Naive B cell (primary cell): ENCODE data around the gene SMCO2. TPM values are rescaled to one million over a fixed set of nuclear protein-coding genes. Genes with fewer than 3 reads are reported as not detected.

Source experiments
- ATAC-seq, 2 donors: fragments of 150-1000 bp; cut with Tn5 transposase; 2 replicates each; pipeline ENCODE4 v1.10.0; 2021; ENCODE audit warnings: low read depth in 2 of 2, mild to moderate bottlenecking in 2 of 2, moderate library complexity in 2 of 2
- DNase-seq: peaks from one replicate; pipeline ENCODE4 v3.0.0; 2022
- H3K27ac Mint-ChIP-seq, 6 donors: one replicate each; pipeline ENCODE4 v1.8.0; 2020 to 2022; ENCODE audit warnings: mild to moderate bottlenecking in 6 of 6, mixed read lengths in 6 of 6, moderate library complexity in 5 of 6, inconsistent platforms in 2 of 6
- H3K27me3 Mint-ChIP-seq, 3 donors: one replicate each; pipeline ENCODE4 v1.8.0; 2021 to 2022; ENCODE audit warnings: mixed read lengths in 3 of 3, mild to moderate bottlenecking in 1 of 3
- H3K36me3 Mint-ChIP-seq, 2 donors: one replicate each; pipeline ENCODE4 v1.8.0; 2020 to 2022; ENCODE audit warnings: mixed read lengths in 2 of 2, inconsistent platforms in 1 of 2, mild to moderate bottlenecking in 1 of 2
- H3K4me1 Mint-ChIP-seq, 3 donors: one replicate each; pipeline ENCODE4 v1.8.0; 2020 to 2022; ENCODE audit warnings: mixed read lengths in 3 of 3, inconsistent platforms in 1 of 3, mild to moderate bottlenecking in 1 of 3, moderate library complexity in 1 of 3
- H3K4me3 Mint-ChIP-seq, 8 donors: one replicate each; pipeline ENCODE4 v1.8.0; 2020 to 2022; ENCODE audit warnings: mild to moderate bottlenecking in 8 of 8, mixed read lengths in 8 of 8, moderate library complexity in 8 of 8, inconsistent platforms in 2 of 8
- H3K9me3 Mint-ChIP-seq, 7 donors: one replicate each; pipeline ENCODE4 v1.8.0; 2020 to 2022; ENCODE audit warnings: mixed read lengths in 7 of 7, mild to moderate bottlenecking in 5 of 7, inconsistent platforms in 2 of 7, moderate library complexity in 1 of 7
- polyA plus RNA-seq, 6 donors: library from polyadenylated mRNA; unstranded; fragments of 300-500 nt; fragmentation: Illumina TruSeq; gene quantifications; one replicate each; pipeline ENCODE4 v1.2.3, GENCODE V29; 2021; ENCODE audit warnings: low read depth in 6 of 6

Gene SMCO2
- polyA plus RNA-seq, 6 donors from 2014 or later: not detected

- Mint-ChIP-seq H3K4me3 (peak overlapping the region; percentile 91 to 99 (median 97)), H3K36me3 (no peaks in the 10 kb centered on the region), H3K27me3 (peaks cover 0 to 6% (median 0%) of the 10 kb centered on the region in 3 donors), H3K27ac (peak overlapping the region in 5 of 6 donors; percentile 48 to 91 (median 61)), H3K4me1 (peaks cover 18 to 53% (median 44%) of the 10 kb centered on the region in 3 donors), H3K9me3 (no peaks in the 10 kb centered on the region)
- ATAC-seq (no peak), DNase-seq (no peak)
Measured at GRCh38 chr12:27524839-27525753, 78.6 kb downstream of the SMCO2 start.

DNA sequence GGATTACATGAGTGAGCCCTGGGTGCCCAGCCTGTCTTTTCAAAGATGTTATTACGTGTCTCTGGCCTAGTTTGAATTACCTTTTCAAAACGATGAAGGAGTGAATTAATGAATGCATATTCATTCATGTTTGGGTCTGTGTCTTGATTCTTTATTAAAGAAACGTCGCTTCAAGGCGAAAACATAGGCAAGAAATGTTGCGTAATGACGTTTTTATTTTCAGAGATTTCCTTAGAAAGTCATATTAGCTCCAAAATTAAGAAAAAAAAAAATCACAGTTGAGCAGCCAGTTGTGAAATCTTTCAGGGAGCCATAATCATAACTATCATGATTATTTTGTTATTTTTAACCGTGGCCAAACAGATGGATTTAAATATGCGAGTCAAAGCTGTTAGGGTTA, 81.0 kb downstream of the SMCO2 start:
- no peaks in the 10 kb centered on the region for H3K27me3 Mint-ChIP-seq
- DNase-seq (no peak), ATAC-seq (no peak)
- peak overlapping the region in 1 of 8 donors; percentile 3 for H3K4me3 Mint-ChIP-seq
- peaks cover 30 to 69% (median 63%) of the 10 kb centered on the region in 3 donors for H3K4me1 Mint-ChIP-seq
- peak overlapping the region in 4 of 6 donors; percentile 8 to 81 (median 54) for H3K27ac Mint-ChIP-seq
- H3K9me3 Mint-ChIP-seq: no peaks in the 10 kb centered on the region
- no peaks in the 10 kb centered on the region for H3K36me3 Mint-ChIP-seq

DNA sequence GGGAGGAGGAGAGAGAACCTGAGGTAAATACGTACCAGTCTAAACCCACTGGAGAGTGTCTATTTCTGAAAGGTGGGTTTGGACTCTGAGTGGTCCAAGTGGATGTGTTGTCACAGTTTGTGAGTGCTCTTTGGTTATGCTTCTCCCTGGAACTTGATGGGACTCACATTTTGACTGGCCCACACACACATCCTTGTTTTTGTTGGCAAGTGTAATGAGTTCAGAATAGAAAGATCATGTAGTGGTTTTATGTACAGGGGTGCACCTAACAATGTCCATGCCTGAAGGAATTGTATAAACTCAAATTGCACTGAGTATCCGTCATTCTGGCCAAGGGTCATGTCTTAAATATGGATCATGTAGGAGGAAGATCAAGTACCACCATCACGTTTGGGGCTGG, 82.3 kb downstream of the SMCO2 start:
- no peak for DNase-seq
- no peaks in the 10 kb centered on the region for H3K27me3 Mint-ChIP-seq
- H3K9me3 Mint-ChIP-seq: no peaks in the 10 kb centered on the region
- H3K36me3 Mint-ChIP-seq: no peaks in the 10 kb centered on the region
- peaks cover 36 to 69% (median 64%) of the 10 kb centered on the region in 3 donors for H3K4me1 Mint-ChIP-seq
- no peak for ATAC-seq
- H3K4me3 Mint-ChIP-seq: peak overlapping the region in 1 of 8 donors; percentile 19
- H3K27ac Mint-ChIP-seq: peak overlapping the region in 3 of 6 donors; percentile 36 to 76 (median 53)

- ATAC-seq: no peak
- no peak for DNase-seq
- Mint-ChIP-seq H3K36me3 (no peaks in the 10 kb centered on the region), H3K9me3 (no peaks in the 10 kb centered on the region), H3K27ac (peak overlapping the region in 4 of 6 donors; percentile 12 to 94 (median 78)), H3K4me3 (peak overlapping the region in 2 of 8 donors; percentile 17 to 19), H3K27me3 (no peaks in the 10 kb centered on the region), H3K4me1 (peaks cover 41 to 75% (median 67%) of the 10 kb centered on the region in 3 donors)
Measured at GRCh38 chr12:27530157-27530922, 83.8 kb downstream of the SMCO2 start.

- Mint-ChIP-seq H3K4me1 (peaks cover 49 to 81% (median 75%) of the 10 kb centered on the region in 3 donors), H3K27ac (peak overlapping the region in 3 of 6 donors; percentile 70 to 85 (median 72)), H3K36me3 (no peaks in the 10 kb centered on the region), H3K4me3 (peak overlapping the region in 3 of 8 donors; percentile 6 to 80 (median 20)), H3K27me3 (no peaks in the 10 kb centered on the region), H3K9me3 (no peaks in the 10 kb centered on the region)
- ATAC-seq: no peak
- DNase-seq: no peak
Measured at GRCh38 chr12:27531896-27532295, 85.4 kb downstream of the SMCO2 start.

- ATAC-seq (peak; percentile 80), DNase-seq (peak; percentile 59)
- peak overlapping the region; percentile 51 to 89 (median 78) for H3K4me3 Mint-ChIP-seq
- H3K27ac Mint-ChIP-seq: peak overlapping the region; percentile 28 to 93 (median 70)
- no peaks in the 10 kb centered on the region for H3K27me3 Mint-ChIP-seq
- peaks cover 58 to 92% (median 81%) of the 10 kb centered on the region in 3 donors for H3K4me1 Mint-ChIP-seq
- H3K9me3 Mint-ChIP-seq: no peaks in the 10 kb centered on the region
- H3K36me3 Mint-ChIP-seq: no peaks in the 10 kb centered on the region
Measured at GRCh38 chr12:27534060-27534764, 87.7 kb downstream of the SMCO2 start.

DNA sequence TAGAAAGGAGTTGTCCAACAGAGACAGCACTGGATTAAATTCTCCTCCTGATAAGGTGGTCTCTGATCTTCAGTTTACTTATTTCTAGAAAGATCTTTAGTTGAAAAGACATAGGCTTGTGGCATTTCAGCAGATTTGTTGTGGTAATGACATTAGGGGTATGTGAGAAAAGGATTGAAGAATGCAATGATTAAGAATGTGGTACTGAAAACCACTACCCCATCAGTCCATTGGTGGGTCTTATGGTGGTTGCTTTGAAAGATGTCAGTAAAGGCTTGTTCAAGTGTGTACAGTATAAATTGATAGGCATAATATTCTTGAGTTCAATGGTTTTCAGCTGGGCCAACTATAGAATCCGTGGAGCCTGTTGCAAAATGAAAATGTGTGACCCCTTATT, 88.2 kb downstream of the SMCO2 start:
- H3K9me3 Mint-ChIP-seq: no peaks in the 10 kb centered on the region
- no peak for DNase-seq
- peaks cover 58 to 92% (median 81%) of the 10 kb centered on the region in 3 donors for H3K4me1 Mint-ChIP-seq
- H3K27ac Mint-ChIP-seq: peak overlapping the region in 5 of 6 donors; percentile 61 to 93 (median 80)
- peak overlapping the region; percentile 51 to 89 (median 78) for H3K4me3 Mint-ChIP-seq
- H3K36me3 Mint-ChIP-seq: no peaks in the 10 kb centered on the region
- no peak for ATAC-seq
- H3K27me3 Mint-ChIP-seq: no peaks in the 10 kb centered on the region

DNA sequence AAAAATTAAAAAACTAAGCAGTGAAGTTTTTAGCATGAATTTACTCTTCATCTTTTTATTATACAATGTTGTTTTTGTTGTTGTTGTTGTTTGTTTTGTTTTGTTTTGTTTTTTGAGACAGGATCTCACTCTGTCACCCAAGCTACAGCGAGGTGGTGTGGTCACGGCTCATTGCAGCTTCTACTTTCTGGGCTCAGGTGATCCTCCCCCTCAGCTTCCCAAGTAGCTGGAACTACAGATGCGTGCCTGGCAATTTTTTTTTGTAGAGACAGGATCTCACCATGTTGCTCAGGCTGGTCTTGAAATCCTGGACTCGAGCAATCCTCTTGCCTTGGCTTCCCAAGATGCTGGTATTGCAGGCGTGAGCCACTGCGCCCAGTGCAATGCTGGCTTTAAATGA, 88.8 kb downstream of the SMCO2 start:
- no peaks in the 10 kb centered on the region for H3K36me3 Mint-ChIP-seq
- H3K9me3 Mint-ChIP-seq: no peaks in the 10 kb centered on the region
- peak overlapping the region in 1 of 6 donors; percentile 80 for H3K27ac Mint-ChIP-seq
- H3K4me3 Mint-ChIP-seq: peak overlapping the region in 6 of 8 donors; percentile 20 to 82 (median 72)
- ATAC-seq: no peak
- H3K4me1 Mint-ChIP-seq: peaks cover 55 to 88% (median 75%) of the 10 kb centered on the region in 3 donors
- no peaks in the 10 kb centered on the region for H3K27me3 Mint-ChIP-seq
- no peak for DNase-seq

- peak overlapping the region in 1 of 6 donors; percentile 42 for H3K27ac Mint-ChIP-seq
- H3K4me3 Mint-ChIP-seq: peak overlapping the region in 7 of 8 donors; percentile 2 to 84 (median 68)
- no peaks in the 10 kb centered on the region for H3K27me3 Mint-ChIP-seq
- H3K4me1 Mint-ChIP-seq: peaks cover 53 to 72% (median 65%) of the 10 kb centered on the region in 3 donors
- no peaks in the 10 kb centered on the region for H3K9me3 Mint-ChIP-seq
- DNase-seq (no peak), ATAC-seq (no peak)
- no peaks in the 10 kb centered on the region for H3K36me3 Mint-ChIP-seq
Measured at GRCh38 chr12:27537855-27538675, 91.5 kb downstream of the SMCO2 start.

DNA sequence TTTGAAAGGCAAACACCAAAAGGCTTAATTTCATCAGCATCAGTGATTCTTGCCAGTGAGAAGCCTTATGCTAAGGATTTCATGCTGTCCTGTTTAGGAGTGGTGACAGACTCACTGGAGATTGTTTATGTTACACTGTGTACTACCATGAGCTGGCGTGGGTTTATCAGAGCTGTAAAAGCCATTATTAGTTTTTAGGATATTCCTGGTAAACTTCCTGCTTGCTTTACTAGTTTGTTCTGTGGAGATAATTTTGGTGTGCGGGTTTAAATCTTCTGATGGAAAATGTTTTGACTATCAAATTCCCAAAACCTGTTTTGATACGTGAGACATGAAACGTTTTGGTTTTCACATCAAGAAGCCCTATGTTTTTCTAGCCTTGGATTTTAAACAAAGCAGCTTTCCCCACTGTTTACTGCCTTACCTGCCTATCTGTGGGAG, 92.7 kb downstream of the SMCO2 start:
- peak overlapping the region in 1 of 8 donors; percentile 43 for H3K4me3 Mint-ChIP-seq
- no peaks in the 10 kb centered on the region for H3K9me3 Mint-ChIP-seq
- peaks cover 44 to 61% (median 55%) of the 10 kb centered on the region in 3 donors for H3K4me1 Mint-ChIP-seq
- H3K27ac Mint-ChIP-seq: no peak overlapping the region
- H3K27me3 Mint-ChIP-seq: no peaks in the 10 kb centered on the region
- no peak for DNase-seq
- no peak for ATAC-seq
- H3K36me3 Mint-ChIP-seq: peaks cover under 1 to 3% of the 10 kb centered on the region in 2 donors

DNA sequence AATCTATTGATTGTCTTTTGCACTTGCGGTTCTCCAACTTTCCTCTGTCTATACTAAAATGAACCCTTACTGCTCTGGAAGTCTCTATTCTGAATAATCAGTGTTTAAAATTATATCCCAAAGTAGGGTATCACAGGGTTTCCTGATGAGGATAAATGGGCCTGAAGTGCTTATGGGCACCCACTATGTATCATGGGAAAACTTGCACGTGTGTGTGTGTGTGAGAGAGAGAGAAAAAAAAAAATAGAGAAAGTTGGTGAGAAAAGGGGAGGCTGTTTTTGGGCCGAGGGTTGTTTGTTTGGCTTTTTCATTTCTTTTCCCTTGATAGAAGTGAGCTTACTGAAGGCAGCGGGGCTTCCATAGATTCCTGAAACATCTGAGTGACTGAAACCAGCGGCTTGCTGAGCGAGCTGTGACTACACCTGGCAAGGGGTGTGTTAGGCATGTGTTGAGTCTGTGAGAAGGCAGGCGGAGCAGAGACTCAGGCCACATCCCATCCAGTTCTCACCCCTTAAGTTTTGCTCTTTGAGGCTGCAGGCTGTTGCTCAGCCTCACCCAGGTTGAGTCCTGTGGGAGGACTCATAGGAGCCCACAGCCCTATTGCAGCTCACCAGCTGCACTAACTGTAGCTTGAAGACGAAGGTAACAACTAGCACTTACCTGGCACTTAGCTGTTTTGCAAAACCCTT, 94.6 kb downstream of the SMCO2 start:
- Mint-ChIP-seq H3K9me3 (no peaks in the 10 kb centered on the region), H3K27me3 (no peaks in the 10 kb centered on the region), H3K4me1 (peaks cover 32 to 41% (median 40%) of the 10 kb centered on the region in 3 donors), H3K27ac (peak overlapping the region in 2 of 6 donors; percentile 8 to 85), H3K4me3 (no peak overlapping the region), H3K36me3 (peaks cover 6 to 7% of the 10 kb centered on the region in 2 donors)
- no peak for ATAC-seq
- no peak for DNase-seq

- Mint-ChIP-seq H3K9me3 (no peaks in the 10 kb centered on the region), H3K36me3 (peaks cover 6 to 7% of the 10 kb centered on the region in 2 donors), H3K27ac (no peak overlapping the region), H3K27me3 (no peaks in the 10 kb centered on the region), H3K4me1 (peaks cover 26 to 27% (median 27%) of the 10 kb centered on the region in 3 donors), H3K4me3 (no peak overlapping the region)
- ATAC-seq (no peak), DNase-seq (no peak)
Measured at GRCh38 chr12:27542628-27543027, 96.1 kb downstream of the SMCO2 start.
